HepG2 (cell line): ENCODE data around the gene OVCH1. TPM values are rescaled to one million over a fixed set of nuclear protein-coding genes. Genes with fewer than 3 reads are reported as not detected.

Source experiments
- ATAC-seq: fragments of 200-7000 bp; cut with Tn5 transposase; 3 replicates; pipeline ENCODE4 v1.9.1; 2020; ENCODE audit warnings: mild to moderate bottlenecking, moderate library complexity
- BruUV-seq: library from RNA; stranded (reverse); fragments of 400-500 nt; replicated peaks from 2 replicates; lab custom pipeline; 2021; lab: Mats Ljungman, UMichigan
- CTCF ChIA-PET: fragments of 300-600 bp; formaldehyde crosslinking; extraction: SDS; loops from one replicate; lab custom pipeline; 2021; ENCODE audit warnings: low total read pairs, inconsistent platforms, low intra/inter-chr PET ratio; lab: Yijun Ruan, JAX
- POLR2A ChIA-PET: fragments of 350-600 bp; sonication (Branson Sonifier 250); formaldehyde crosslinking; loops from one replicate; lab custom pipeline; 2020; ENCODE audit warnings: antibody characterized with exemption, inconsistent platforms; lab: Yijun Ruan, JAX
- DNase-seq: peaks from one replicate; pipeline ENCODE4 v3.0.0-alpha.2; 2015; ENCODE audit warnings: low spot score
- FAIRE-seq: peaks from 3 replicates; lab custom pipeline; 2011; peaks lifted over from hg19 to GRCh38; lab: Jason Lieb, UNC
- H2AFZ ChIP-seq: one replicate; pipeline ENCODE4 v1.6.1; 2011; ENCODE audit warnings: low read length, inconsistent platforms
- H3K27ac ChIP-seq: fragments of 300-600 bp; 3 replicates; pipeline ENCODE4 v1.8.0; 2011; ENCODE audit warnings: mixed run types, mild to moderate bottlenecking, mixed read lengths, low read length, inconsistent platforms; ENCODE audit not compliant: insufficient read depth; ENCODE audit errors: extremely low read length
- H3K27me3 ChIP-seq, 2 experiments: fragments of 200-600 bp in 1 of 2; 2 replicates in 1 of 2; 3 replicates in 1 of 2; pipeline versions ENCODE4 v1.6.0 to v1.8.0; 2011; ENCODE audit warnings: low read length in 2 of 2, mild to moderate bottlenecking in 2 of 2, moderate library complexity in 2 of 2, inconsistent platforms in 1 of 2; ENCODE audit not compliant: insufficient read depth in 2 of 2, control insufficient read depth in 1 of 2
- H3K36me3 ChIP-seq, 2 experiments: fragments of 200-600 bp in 1 of 2; replicated peaks in 1 of 2; 2 replicates in 1 of 2; 3 replicates in 1 of 2; pipeline versions ENCODE4 v1.5.1 to v1.8.0; 2011; ENCODE audit warnings: low read length in 2 of 2, inconsistent platforms in 1 of 2; ENCODE audit not compliant: insufficient read depth in 2 of 2, control insufficient read depth in 1 of 2
- H3K4me1 ChIP-seq: 2 replicates; pipeline ENCODE4 v1.5.1; 2012; ENCODE audit warnings: low read length, inconsistent platforms; ENCODE audit not compliant: insufficient read depth
- H3K4me2 ChIP-seq: 2 replicates; pipeline ENCODE4 v1.6.0; 2011; ENCODE audit warnings: low read depth, low read length, inconsistent platforms
- H3K4me3 ChIP-seq, 3 experiments: fragments of 200-600 bp in 1 of 3; sonication (generic), shearing (Covaris generic) in 1 of 3; replicated peaks in 1 of 3; 2 replicates each; pipeline ENCODE4 v1.5.1; 2011 to 2016; ENCODE audit warnings: low read length in 3 of 3, inconsistent platforms in 2 of 3, low read depth in 2 of 3, mild to moderate bottlenecking in 2 of 3, control low read depth in 1 of 3, mixed read lengths in 1 of 3; ENCODE audit not compliant: insufficient read depth in 1 of 3
- H3K79me2 ChIP-seq: one replicate; pipeline ENCODE4 v1.6.1; 2011; ENCODE audit warnings: low read length, inconsistent platforms; ENCODE audit not compliant: insufficient read depth
- H3K9ac ChIP-seq: 2 replicates; pipeline ENCODE4 v1.6.0; 2011; ENCODE audit warnings: mild to moderate bottlenecking, low read depth, low read length, inconsistent platforms; ENCODE audit not compliant: insufficient read depth
- H3K9me3 ChIP-seq: 2 replicates; pipeline ENCODE4 v1.5.1; 2012; ENCODE audit warnings: mild to moderate bottlenecking, low read length
- H4K20me1 ChIP-seq: 2 replicates; pipeline ENCODE4 v1.6.0; 2011; ENCODE audit warnings: inconsistent platforms, mild to moderate bottlenecking, low read length, moderate library complexity; ENCODE audit not compliant: insufficient read depth
- DRAP1 ChIP-seq: IDR thresholded peaks from 2 replicates; pipeline ENCODE4 v1.6.1; 2016; ENCODE audit warnings: missing genetic modification reagents, missing compliant biosample characterization
- HMGA1 ChIP-seq: sonication (generic); formaldehyde crosslinking; conservative IDR thresholded peaks from 2 replicates; pipeline ENCODE4 v1.4.0; 2020; ENCODE audit warnings: missing genetic modification reagents
- LCORL ChIP-seq, 2 experiments: fragments of 450-650 bp in 1 of 2; sonication (generic) in 1 of 2; formaldehyde crosslinking in 1 of 2; IDR thresholded peaks; 2 replicates each; pipeline versions ENCODE4 v1.5.0 to v1.6.1; 2017 to 2020; ENCODE audit warnings: antibody characterized with exemption in 1 of 2, missing genetic modification reagents in 1 of 2
- MXD4 ChIP-seq: IDR thresholded peaks from 2 replicates; pipeline ENCODE4 v1.6.1; 2016; ENCODE audit warnings: mild to moderate bottlenecking, missing biosample characterization, missing genetic modification reagents
- PLRG1 ChIP-seq: fragments of 450-650 bp; conservative IDR thresholded peaks from 2 replicates; pipeline ENCODE4 v1.6.1; 2016
- SMYD3 ChIP-seq: sonication (generic); formaldehyde crosslinking; IDR thresholded peaks from 2 replicates; pipeline ENCODE4 v1.8.1; 2023; ENCODE audit warnings: mild to moderate bottlenecking, missing genetic modification reagents
- SOX5 ChIP-seq: IDR thresholded peaks from 2 replicates; pipeline ENCODE4 v1.6.1; 2016; ENCODE audit warnings: borderline replicate concordance
- ZFX ChIP-seq: sonication (generic); formaldehyde crosslinking; IDR thresholded peaks from 2 replicates; pipeline ENCODE4 v1.4.0; 2020; ENCODE audit warnings: mild to moderate bottlenecking, low read depth, missing genetic modification reagents, moderate library complexity
- ZNF12 ChIP-seq: sonication (generic); formaldehyde crosslinking; IDR thresholded peaks from 2 replicates; pipeline ENCODE4 v1.5.0; 2020; ENCODE audit warnings: missing genetic modification reagents
- ZNF343 ChIP-seq: sonication (generic); formaldehyde crosslinking; IDR thresholded peaks from 2 replicates; pipeline ENCODE4 v1.4.0; 2020; ENCODE audit warnings: mild to moderate bottlenecking, missing genetic modification reagents
- ZNF737 ChIP-seq: sonication (generic); formaldehyde crosslinking; IDR thresholded peaks from 2 replicates; pipeline ENCODE4 v1.5.0; 2020; ENCODE audit warnings: missing genetic modification reagents, mild to moderate bottlenecking, borderline replicate concordance
- ZSCAN9 ChIP-seq: IDR thresholded peaks from 2 replicates; pipeline ENCODE4 v1.6.1; 2016; ENCODE audit warnings: borderline replicate concordance
- ZZZ3 ChIP-seq: sonication (generic); formaldehyde crosslinking; IDR thresholded peaks from 2 replicates; pipeline ENCODE4 v1.4.0; 2020; ENCODE audit warnings: missing genetic modification reagents, mild to moderate bottlenecking, borderline replicate concordance
- WGBS: methylation state at CpG from one replicate; pipeline ENCODE4 v1.1.6; 2017; ENCODE audit warnings: low lambda C conversion rate; 5-methylcytosine and 5-hydroxymethylcytosine counted together
- in situ Hi-C: cut with HindIII; loops from 2 replicates; pipeline ENCODE4 v1.10.0; 2017; ENCODE audit warnings: low pct_unique_long_range_greater_than_20kb; ENCODE audit not compliant: extremely low pct_ligation_motif_present
- intact Hi-C: fragments of 100-400 bp; cut with micrococcal nuclease; formaldehyde crosslinking; loops from one replicate; pipeline ENCODE4 v1.10.0; 2022; ENCODE audit not compliant: unreplicated experiment
- polyA plus RNA-seq, 8 experiments: library from polyadenylated mRNA; depleted of rRNA in 3 of 8; stranded (reverse) in 7 of 8; unstranded in 1 of 8; fragments of >200 nt; fragmentation: Illumina TruSeq in 4 of 8; extraction: Trizol in 4 of 8; gene quantifications; 2 replicates each; pipeline versions ENCODE4 v1.2.1 to v1.2.3, GENCODE V29; 2011 to 2016; ENCODE audit warnings: low read depth in 4 of 8, missing spikeins in 1 of 8, mixed read lengths in 1 of 8; ENCODE audit not compliant: insufficient read depth in 1 of 8
- total RNA-seq, 5 experiments: library from RNA; depleted of rRNA; stranded (reverse); fragments of >200 nt; fragmentation: Illumina TruSeq; extraction: Trizol; gene quantifications; 2 replicates each; pipeline ENCODE4 v1.2.3, GENCODE V29; 2016; ENCODE audit warnings: low read depth in 1 of 5
- TF ChIP-seq, protein P1 (sequence below): sonication (generic); formaldehyde crosslinking; IDR thresholded peaks from 2 replicates; pipeline ENCODE4 v1.9.0; 2021; ENCODE audit warnings: mild to moderate bottlenecking, missing genetic modification reagents

Gene OVCH1
- total and polyA plus RNA-seq, 2 of the 13 experiments (the other 11 are each of a cell fraction or from before 2014, with no cell fraction given) = not detected

- H3K9ac ChIP-seq = no peak overlapping the region
- POLR2A ChIA-PET = no interaction called here
- H3K36me3 ChIP-seq = no peaks in the 10 kb centered on the region
- DNase-seq = no peak
- H4K20me1 ChIP-seq = no peaks in the 10 kb centered on the region
- TF ChIP-seq LCORL (IDR thresholded peaks at IDR 0.05) = no peak
- TF ChIP-seq LCORL (CRISPR knock-in tag; IDR thresholded peaks at IDR 0.05) = no peak
- no peak for TF ChIP-seq MXD4 (CRISPR knock-in tag)
- TF ChIP-seq SMYD3 = no peak
- TF ChIP-seq ZNF737 = no peak
- no peak for TF ChIP-seq ZFX (CRISPR knock-in tag)
- no peak for TF ChIP-seq ZNF343 (CRISPR knock-in tag)
- no peak for TF ChIP-seq ZNF12 (CRISPR knock-in tag)
- TF ChIP-seq SOX5 (CRISPR knock-in tag) = no peak
- TF ChIP-seq, protein P1, sequence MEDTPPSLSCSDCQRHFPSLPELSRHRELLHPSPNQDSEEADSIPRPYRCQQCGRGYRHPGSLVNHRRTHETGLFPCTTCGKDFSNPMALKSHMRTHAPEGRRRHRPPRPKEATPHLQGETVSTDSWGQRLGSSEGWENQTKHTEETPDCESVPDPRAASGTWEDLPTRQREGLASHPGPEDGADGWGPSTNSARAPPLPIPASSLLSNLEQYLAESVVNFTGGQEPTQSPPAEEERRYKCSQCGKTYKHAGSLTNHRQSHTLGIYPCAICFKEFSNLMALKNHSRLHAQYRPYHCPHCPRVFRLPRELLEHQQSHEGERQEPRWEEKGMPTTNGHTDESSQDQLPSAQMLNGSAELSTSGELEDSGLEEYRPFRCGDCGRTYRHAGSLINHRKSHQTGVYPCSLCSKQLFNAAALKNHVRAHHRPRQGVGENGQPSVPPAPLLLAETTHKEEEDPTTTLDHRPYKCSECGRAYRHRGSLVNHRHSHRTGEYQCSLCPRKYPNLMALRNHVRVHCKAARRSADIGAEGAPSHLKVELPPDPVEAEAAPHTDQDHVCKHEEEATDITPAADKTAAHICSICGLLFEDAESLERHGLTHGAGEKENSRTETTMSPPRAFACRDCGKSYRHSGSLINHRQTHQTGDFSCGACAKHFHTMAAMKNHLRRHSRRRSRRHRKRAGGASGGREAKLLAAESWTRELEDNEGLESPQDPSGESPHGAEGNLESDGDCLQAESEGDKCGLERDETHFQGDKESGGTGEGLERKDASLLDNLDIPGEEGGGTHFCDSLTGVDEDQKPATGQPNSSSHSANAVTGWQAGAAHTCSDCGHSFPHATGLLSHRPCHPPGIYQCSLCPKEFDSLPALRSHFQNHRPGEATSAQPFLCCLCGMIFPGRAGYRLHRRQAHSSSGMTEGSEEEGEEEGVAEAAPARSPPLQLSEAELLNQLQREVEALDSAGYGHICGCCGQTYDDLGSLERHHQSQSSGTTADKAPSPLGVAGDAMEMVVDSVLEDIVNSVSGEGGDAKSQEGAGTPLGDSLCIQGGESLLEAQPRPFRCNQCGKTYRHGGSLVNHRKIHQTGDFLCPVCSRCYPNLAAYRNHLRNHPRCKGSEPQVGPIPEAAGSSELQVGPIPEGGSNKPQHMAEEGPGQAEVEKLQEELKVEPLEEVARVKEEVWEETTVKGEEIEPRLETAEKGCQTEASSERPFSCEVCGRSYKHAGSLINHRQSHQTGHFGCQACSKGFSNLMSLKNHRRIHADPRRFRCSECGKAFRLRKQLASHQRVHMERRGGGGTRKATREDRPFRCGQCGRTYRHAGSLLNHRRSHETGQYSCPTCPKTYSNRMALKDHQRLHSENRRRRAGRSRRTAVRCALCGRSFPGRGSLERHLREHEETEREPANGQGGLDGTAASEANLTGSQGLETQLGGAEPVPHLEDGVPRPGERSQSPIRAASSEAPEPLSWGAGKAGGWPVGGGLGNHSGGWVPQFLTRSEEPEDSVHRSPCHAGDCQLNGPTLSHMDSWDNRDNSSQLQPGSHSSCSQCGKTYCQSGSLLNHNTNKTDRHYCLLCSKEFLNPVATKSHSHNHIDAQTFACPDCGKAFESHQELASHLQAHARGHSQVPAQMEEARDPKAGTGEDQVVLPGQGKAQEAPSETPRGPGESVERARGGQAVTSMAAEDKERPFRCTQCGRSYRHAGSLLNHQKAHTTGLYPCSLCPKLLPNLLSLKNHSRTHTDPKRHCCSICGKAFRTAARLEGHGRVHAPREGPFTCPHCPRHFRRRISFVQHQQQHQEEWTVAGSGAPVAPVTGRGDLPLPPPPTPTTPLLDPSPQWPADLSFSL = no peak
- no peak for TF ChIP-seq ZZZ3 (CRISPR knock-in tag)
- no peak for TF ChIP-seq ZSCAN9
- no peak for TF ChIP-seq DRAP1
- TF ChIP-seq HMGA1 (CRISPR knock-in tag) = no peak
- TF ChIP-seq PLRG1 = no peak
- H3K4me3 ChIP-seq = no peak overlapping the region
- no peaks in the 10 kb centered on the region for H3K9me3 ChIP-seq
- H3K27me3 ChIP-seq = no peaks in the 10 kb centered on the region
- in situ Hi-C loops (loop anchor here (25.0 kb wide), 1 partner anchor 1290 kb away; no protein-coding TSS in a partner anchor), intact Hi-C loops (no loop called here)
- no peak overlapping the region for H3K4me2 ChIP-seq
- no peak for FAIRE-seq
- no peaks in the 10 kb centered on the region for H3K79me2 ChIP-seq
- BruUV-seq = no TSS peak
- CTCF ChIA-PET = no interaction called here
- H3K4me1 ChIP-seq = no peaks in the 10 kb centered on the region
- WGBS = 82% methylated on average over 4 of the region's 4 CpGs
- no peak overlapping the region for H3K27ac ChIP-seq
- ATAC-seq = no peak
- H2AFZ ChIP-seq = no peak overlapping the region
Measured at GRCh38 chr12:29547151-29547632, 49.7 kb upstream of the OVCH1 start.
